ENCODE data around the gene SH3TC2.

- no peak for TF ChIP-seq CTCF (IDR thresholded peaks at IDR 0.05)
- TF ChIP-seq EZH2 (IDR thresholded peaks at IDR 0.05), result no peak
- no peak for TF ChIP-seq EZH2phosphoT487 (IDR thresholded peaks at IDR 0.05)
These were observed 81.5 kb downstream of the SH3TC2 start for GRCh38 chr5:148981353-148981752.
